ENCODE results near the gene TTC39B.

DNA sequence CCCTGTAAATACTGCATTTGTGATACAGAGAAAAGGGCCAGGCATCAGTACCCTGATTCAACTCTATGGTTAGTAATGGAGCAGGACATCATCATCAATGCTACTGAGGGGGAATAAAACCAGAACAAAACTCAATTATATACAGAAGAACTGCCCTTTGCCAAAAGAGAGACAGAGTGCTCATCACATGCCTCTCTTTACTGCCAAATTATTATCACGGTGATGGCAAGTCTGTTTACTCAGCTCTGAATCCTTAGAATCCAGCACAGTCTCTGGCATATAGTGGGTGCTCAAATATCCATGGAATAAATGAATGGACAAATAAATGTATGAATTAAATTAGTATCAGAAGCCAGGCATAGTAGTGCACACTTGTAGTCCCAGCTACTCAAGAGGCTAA, 130.2 kb downstream of the TTC39B start:
- TF ChIP-seq, protein P1, sequence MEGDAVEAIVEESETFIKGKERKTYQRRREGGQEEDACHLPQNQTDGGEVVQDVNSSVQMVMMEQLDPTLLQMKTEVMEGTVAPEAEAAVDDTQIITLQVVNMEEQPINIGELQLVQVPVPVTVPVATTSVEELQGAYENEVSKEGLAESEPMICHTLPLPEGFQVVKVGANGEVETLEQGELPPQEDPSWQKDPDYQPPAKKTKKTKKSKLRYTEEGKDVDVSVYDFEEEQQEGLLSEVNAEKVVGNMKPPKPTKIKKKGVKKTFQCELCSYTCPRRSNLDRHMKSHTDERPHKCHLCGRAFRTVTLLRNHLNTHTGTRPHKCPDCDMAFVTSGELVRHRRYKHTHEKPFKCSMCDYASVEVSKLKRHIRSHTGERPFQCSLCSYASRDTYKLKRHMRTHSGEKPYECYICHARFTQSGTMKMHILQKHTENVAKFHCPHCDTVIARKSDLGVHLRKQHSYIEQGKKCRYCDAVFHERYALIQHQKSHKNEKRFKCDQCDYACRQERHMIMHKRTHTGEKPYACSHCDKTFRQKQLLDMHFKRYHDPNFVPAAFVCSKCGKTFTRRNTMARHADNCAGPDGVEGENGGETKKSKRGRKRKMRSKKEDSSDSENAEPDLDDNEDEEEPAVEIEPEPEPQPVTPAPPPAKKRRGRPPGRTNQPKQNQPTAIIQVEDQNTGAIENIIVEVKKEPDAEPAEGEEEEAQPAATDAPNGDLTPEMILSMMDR (IDR thresholded peaks at IDR 0.05), result no peak
- TF ChIP-seq POLR2A (IDR thresholded peaks at IDR 0.05) (no peak), EP300 (IDR thresholded peaks at IDR 0.05) (no peak), POLR2AphosphoS5 (IDR thresholded peaks at IDR 0.05) (no peak)
